Measurements from ENCODE around the gene SPDYE3.
"Not testable (repeated sequence)": the region's sequence is repeated elsewhere in the genome, so short reads cannot be mapped to it uniquely, and the experiment has no call there.

GRCh38 chr7:100326914-100327313, 19.4 kb downstream of the SPDYE3 start:
- not testable (repeated sequence) for TF ChIP-seq CTCF (IDR thresholded peaks at IDR 0.05; ENCODE audit: poor library complexity); EZH2phosphoT487 (IDR thresholded peaks at IDR 0.05; ENCODE audit: low read depth, severe bottlenecking, unreplicated experiment); EZH2 (IDR thresholded peaks at IDR 0.05; ENCODE audit: borderline replicate concordance)

Data from hepatocyte (in vitro differentiated cells).